ENCODE results near the gene TBC1D4. TPM values are rescaled to one million over a fixed set of nuclear protein-coding genes. Genes with fewer than 3 reads are reported as not detected.
A peak's percentile ranks its signal among the peaks of the same experiment; 100 is the strongest.

The TBC1D4 gene
- total RNA-seq, 1 donor from 2014 or later, result 73.5 TPM

DNA sequence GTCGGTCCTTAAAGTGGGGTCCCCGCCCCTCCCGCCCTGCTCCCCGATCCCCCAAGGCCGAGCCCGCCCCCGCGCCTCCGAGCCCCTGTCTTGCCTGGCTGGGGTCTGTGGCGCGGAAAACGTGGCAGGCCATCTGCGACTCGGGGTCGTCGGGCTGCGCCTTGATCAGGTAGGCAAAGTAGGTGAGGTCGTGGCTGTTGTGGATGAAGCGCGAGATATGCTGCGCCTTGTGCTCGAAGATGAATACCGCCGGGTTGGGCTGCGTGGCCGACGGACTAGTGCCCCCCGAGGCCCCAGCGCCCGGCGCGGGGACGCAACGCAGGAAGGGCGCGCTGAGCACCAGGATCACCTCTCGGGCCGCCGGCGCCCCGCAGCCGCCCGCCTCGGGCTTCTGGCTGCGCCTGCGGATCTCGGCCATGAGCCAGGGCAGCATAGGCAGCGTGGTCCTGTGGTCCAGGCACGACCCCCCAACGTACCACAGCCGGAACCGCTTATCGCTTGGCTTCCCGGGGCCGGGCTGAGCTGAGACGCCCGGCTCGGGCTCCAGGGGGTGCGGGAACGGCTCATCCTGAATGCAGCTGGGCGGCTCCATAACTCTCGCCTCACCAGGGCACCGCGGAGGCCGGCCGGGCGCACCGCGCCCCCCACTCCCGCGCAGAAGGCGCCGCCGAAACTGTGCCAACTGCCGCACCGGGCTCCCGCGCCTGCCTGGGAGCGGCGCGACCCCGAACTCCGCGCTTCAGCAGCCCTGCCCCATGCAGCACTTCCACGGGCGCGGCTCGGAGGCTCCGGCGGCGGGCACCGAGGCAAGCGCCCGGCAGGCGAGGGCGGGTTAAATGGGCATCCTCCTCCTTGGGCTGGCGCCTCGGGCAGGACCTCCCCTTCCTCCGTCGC lies 546 bp downstream of the TBC1D4 start:
- H3K36me3 Mint-ChIP-seq (ENCODE audit: low read depth), result no peaks in the 10 kb centered on the region
- peaks cover 37% of the 10 kb centered on the region for H3K4me1 Mint-ChIP-seq (ENCODE audit: low read depth)
- H3K27ac Mint-ChIP-seq, result peak overlapping the region; percentile 76
- peak overlapping the region; percentile 90 for H3K4me3 Mint-ChIP-seq
- no peaks in the 10 kb centered on the region for H3K9me3 Mint-ChIP-seq
- DNase-seq (ENCODE audit: low spot score), result no peak
- intact Hi-C loops (cut with micrococcal nuclease), result loop anchor here (1.0 to 10.0 kb wide), 7 partner anchors 56 to 1349 kb away; partner anchors contain the start of genes COMMD6, KLF12, LMO7 and UCHL3
- peaks cover 49% of the 10 kb centered on the region for H3K27me3 Mint-ChIP-seq (ENCODE audit: insufficient read depth)

DNA sequence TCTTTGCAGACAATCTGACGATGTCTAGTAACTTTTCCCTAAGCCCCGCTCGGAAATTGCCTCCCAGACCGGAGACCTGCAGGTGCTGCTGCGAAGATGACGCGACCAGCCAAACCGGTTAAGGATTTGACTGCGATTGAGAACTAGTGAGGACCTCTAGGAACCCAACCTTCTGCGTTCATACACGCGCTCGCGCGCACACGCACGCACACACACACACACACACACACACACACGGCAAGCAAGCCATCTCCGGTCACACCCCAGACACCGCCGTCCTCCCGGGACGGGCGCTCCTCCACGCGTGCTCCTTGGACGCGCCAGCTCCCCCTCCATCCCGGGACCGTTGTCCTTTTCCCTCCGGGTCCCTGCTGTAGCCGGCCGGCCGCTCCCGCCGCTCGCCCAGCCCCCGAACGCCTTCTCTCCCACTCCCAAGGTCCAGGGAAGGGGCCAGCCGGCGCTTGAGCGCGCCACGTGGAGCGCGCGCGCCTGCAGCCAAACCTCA lies 1.2 kb downstream of the TBC1D4 start:
- peak; percentile 12 for DNase-seq (ENCODE audit: low spot score)
- Mint-ChIP-seq H3K27me3 (ENCODE audit: insufficient read depth) (peaks cover 49% of the 10 kb centered on the region), H3K4me1 (ENCODE audit: low read depth) (peaks cover 30% of the 10 kb centered on the region), H3K36me3 (ENCODE audit: low read depth) (no peaks in the 10 kb centered on the region), H3K9me3 (no peaks in the 10 kb centered on the region), H3K4me3 (peak overlapping the region; percentile 90), H3K27ac (peak overlapping the region; percentile 76)
- intact Hi-C loops (cut with micrococcal nuclease), result loop anchor here (5.0 to 10.0 kb wide), 3 partner anchors 157 to 1348 kb away; partner anchors contain the start of genes KLF12 and LMO7

DNA sequence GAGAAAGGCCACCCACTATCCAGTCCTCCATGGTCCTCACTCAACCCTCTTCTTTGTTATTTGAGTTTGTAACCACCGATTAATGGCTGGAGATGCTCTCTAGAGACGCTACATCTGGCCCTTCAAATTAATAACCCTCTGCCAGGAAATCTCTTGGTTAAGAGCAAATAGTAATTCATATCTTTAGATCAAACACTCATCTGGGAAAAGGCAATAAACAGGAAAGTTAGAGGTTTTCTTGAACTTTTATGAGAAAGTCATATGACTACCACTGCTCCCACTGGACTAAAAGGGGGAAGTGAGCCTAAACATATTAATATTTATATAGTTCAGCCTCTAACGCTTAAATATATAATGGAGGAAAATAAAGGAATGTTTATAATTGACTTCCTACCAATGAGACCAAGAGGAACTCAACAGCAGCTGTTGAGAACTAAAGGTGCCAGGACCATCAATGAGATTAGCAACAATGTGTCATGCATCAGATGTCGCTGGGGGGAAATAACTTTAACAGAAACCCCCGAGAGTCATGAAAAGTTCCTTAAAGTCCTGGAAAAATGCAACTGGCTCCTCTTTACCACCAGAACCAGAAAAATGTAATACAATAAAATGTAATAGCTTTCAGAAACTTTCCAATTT lies 2.7 kb downstream of the TBC1D4 start:
- intact Hi-C loops (cut with micrococcal nuclease), result no loop called here
- Mint-ChIP-seq H3K9me3 (no peaks in the 10 kb centered on the region), H3K4me1 (ENCODE audit: low read depth) (peaks cover 21% of the 10 kb centered on the region)

DNA sequence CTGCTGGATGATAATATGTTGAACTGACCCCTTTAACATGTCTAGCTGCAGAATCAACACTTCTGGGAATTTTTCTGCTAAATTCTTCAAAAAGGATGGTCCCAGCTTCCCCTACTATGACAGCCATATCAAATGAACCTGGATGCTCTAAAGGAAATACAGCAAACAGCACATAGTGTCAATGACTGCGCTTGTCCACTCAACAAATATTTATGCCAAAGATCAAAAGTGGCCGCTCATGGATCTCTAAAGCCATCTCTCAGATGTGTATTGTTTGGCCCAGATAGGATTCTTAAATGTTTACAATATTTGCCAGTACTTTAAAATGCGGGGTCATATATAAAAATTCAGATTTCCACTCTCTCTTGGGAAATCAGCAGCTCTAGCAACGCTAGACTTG lies 3.3 kb downstream of the TBC1D4 start:
- H3K27ac Mint-ChIP-seq, result no peak overlapping the region
- H3K4me1 Mint-ChIP-seq (ENCODE audit: low read depth), result peaks cover 21% of the 10 kb centered on the region
- no peaks in the 10 kb centered on the region for H3K9me3 Mint-ChIP-seq
- peaks cover 49% of the 10 kb centered on the region for H3K27me3 Mint-ChIP-seq (ENCODE audit: insufficient read depth)
- no peak for DNase-seq (ENCODE audit: low spot score)
- H3K4me3 Mint-ChIP-seq, result no peak overlapping the region
- H3K36me3 Mint-ChIP-seq (ENCODE audit: low read depth), result no peaks in the 10 kb centered on the region
- intact Hi-C loops (cut with micrococcal nuclease), result no loop called here

More for the DNA sequence above, 2.7 kb downstream of the TBC1D4 start:
- H3K4me3 Mint-ChIP-seq, result peak overlapping the region; percentile 90
- H3K27me3 Mint-ChIP-seq (ENCODE audit: insufficient read depth), result peaks cover 49% of the 10 kb centered on the region
- no peaks in the 10 kb centered on the region for H3K36me3 Mint-ChIP-seq (ENCODE audit: low read depth)
- no peak overlapping the region for H3K27ac Mint-ChIP-seq
- no peak for DNase-seq (ENCODE audit: low spot score)

DNA sequence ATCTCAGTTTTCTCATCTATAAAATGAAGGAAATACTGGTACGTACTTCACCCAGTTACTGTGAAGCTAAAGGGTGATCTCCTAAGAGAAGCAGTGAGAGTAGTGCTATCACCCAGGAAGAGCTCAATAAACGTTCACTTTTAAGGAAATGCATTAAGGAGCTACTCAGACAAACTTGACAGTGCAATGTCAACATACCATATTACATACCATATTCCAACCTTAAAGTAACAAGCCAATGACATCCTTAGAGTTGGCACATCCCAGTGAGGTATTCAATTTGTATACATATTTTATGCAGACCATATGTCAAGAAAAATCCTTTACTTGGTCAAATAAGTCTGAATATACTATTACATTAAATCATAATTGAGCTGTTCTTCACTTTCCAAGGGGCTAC lies 7.0 kb downstream of the TBC1D4 start:
- Mint-ChIP-seq H3K36me3 (ENCODE audit: low read depth) (no peaks in the 10 kb centered on the region), H3K4me3 (no peak overlapping the region), H3K9me3 (no peaks in the 10 kb centered on the region), H3K4me1 (ENCODE audit: low read depth) (peaks cover 6% of the 10 kb centered on the region), H3K27ac (no peak overlapping the region), H3K27me3 (ENCODE audit: insufficient read depth) (peaks cover 28% of the 10 kb centered on the region)
- no peak for DNase-seq (ENCODE audit: low spot score)
- intact Hi-C loops (cut with micrococcal nuclease), result no loop called here

DNA sequence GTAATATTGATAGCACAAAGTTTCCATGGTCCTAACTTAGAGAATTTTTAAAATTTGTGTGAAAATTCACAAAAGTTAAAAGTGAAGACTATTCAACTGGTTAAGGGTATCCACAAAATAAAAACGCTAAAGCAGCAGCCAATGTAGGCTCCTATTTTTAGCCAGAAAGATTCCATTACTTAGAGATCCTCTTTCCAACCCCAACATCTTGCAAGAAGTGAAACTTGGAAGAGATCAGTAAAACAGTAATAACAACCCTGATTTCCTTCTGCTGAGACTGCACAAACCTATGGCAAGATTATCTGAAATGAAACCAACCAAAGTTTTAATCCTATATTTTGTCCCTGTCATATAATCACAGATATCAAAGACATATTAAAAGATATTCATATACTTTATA lies 8.5 kb downstream of the TBC1D4 start:
- Mint-ChIP-seq H3K4me3 (no peak overlapping the region), H3K36me3 (ENCODE audit: low read depth) (no peaks in the 10 kb centered on the region), H3K27me3 (ENCODE audit: insufficient read depth) (peaks cover 13% of the 10 kb centered on the region), H3K9me3 (no peaks in the 10 kb centered on the region), H3K27ac (no peak overlapping the region), H3K4me1 (ENCODE audit: low read depth) (peaks cover 2% of the 10 kb centered on the region)
- no peak for DNase-seq (ENCODE audit: low spot score)
- intact Hi-C loops (cut with micrococcal nuclease), result no loop called here

DNA sequence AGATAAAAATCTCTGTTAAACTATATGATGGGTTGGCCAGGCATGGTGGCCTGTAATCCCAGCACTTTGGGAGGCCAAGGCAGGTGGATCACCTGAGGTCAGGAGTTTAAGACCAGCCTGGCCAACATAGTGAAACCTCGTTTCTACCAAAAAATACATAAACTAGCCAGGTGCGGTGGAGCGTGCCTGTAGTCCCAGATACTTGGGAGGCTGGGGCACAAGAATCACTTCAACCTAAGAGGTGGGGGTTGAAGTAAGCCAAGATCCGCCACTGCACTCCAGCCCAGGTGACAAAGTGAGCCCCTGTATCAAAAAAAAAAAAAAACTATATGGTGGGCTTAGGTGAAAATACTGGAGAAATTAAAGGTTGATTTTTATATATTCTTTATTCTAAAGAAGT lies 11.3 kb downstream of the TBC1D4 start:
- intact Hi-C loops (cut with micrococcal nuclease), result no loop called here

DNA sequence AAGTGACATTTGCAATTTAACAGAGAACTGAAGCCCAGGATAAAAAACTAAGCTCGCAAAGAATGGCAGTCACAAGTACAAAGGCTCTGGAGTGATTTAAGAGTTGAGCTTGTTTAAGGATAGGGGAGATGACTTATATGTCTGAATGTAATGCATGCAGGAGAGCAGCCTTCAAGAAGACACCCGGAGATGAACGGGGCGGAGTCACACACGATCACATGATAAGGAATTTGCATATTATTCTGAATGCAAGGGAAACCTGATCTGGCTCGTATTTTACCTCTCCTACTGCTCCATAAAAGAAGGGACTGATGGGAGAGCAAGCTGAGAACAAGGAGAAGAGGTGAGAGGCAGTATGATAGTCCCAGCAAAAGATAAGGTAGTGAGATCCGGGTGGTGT lies 12.9 kb downstream of the TBC1D4 start:
- no peak overlapping the region for H3K4me3 Mint-ChIP-seq
- H3K27ac Mint-ChIP-seq, result no peak overlapping the region
- no peak for DNase-seq (ENCODE audit: low spot score)
- H3K4me1 Mint-ChIP-seq (ENCODE audit: low read depth), result no peaks in the 10 kb centered on the region
- H3K36me3 Mint-ChIP-seq (ENCODE audit: low read depth), result no peaks in the 10 kb centered on the region
- intact Hi-C loops (cut with micrococcal nuclease), result no loop called here
- H3K27me3 Mint-ChIP-seq (ENCODE audit: insufficient read depth), result no peaks in the 10 kb centered on the region
- H3K9me3 Mint-ChIP-seq, result no peaks in the 10 kb centered on the region

More for the DNA sequence above, 11.3 kb downstream of the TBC1D4 start:
- Mint-ChIP-seq H3K4me3 (no peak overlapping the region), H3K27me3 (ENCODE audit: insufficient read depth) (no peaks in the 10 kb centered on the region), H3K36me3 (ENCODE audit: low read depth) (no peaks in the 10 kb centered on the region), H3K9me3 (no peaks in the 10 kb centered on the region), H3K4me1 (ENCODE audit: low read depth) (no peaks in the 10 kb centered on the region), H3K27ac (no peak overlapping the region)
- DNase-seq (ENCODE audit: low spot score), result no peak

DNA sequence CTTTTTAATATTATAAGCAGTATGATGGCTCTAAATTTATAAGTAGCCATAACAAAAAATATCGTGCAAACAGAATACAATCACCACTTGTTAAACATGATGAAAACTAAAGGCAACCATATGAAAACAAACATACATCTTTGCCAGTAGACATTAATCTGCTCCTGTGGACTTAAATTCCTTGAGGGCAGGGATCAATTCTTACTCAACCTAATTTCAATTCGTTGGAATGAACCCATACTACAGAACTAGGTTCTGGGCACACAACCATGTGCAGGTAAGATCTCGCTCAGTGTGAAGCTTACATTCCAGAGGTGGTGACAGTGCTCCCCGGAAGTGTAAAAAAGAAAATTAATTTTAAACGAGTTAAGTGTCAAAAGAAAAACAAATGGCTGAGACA lies 13.4 kb downstream of the TBC1D4 start:
- no peak overlapping the region for H3K4me3 Mint-ChIP-seq
- H3K27me3 Mint-ChIP-seq (ENCODE audit: insufficient read depth), result no peaks in the 10 kb centered on the region
- no peaks in the 10 kb centered on the region for H3K36me3 Mint-ChIP-seq (ENCODE audit: low read depth)
- H3K9me3 Mint-ChIP-seq, result no peaks in the 10 kb centered on the region
- DNase-seq (ENCODE audit: low spot score), result no peak
- H3K27ac Mint-ChIP-seq, result no peak overlapping the region
- intact Hi-C loops (cut with micrococcal nuclease), result no loop called here
- no peaks in the 10 kb centered on the region for H3K4me1 Mint-ChIP-seq (ENCODE audit: low read depth)

DNA sequence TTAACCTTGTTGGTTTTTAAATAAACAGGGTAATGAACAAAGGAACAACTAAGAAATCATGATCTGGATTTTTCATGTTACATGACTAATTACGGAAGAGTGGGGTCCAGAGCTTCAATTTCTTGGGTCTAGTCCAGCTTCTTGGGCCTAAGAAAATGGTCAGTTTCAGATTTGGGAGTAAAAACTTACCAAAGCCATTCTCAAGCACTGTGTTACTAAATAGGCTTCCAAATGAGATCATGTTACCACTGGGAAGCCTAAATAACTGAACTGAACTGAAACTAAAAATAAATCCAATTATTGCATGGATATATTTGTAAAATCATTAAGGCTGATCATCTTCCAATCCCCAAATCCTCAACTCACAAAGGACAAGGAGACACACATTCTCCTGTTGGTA lies 13.9 kb downstream of the TBC1D4 start:
- H3K9me3 Mint-ChIP-seq, result no peaks in the 10 kb centered on the region
- intact Hi-C loops (cut with micrococcal nuclease), result no loop called here
- H3K36me3 Mint-ChIP-seq (ENCODE audit: low read depth), result no peaks in the 10 kb centered on the region
- DNase-seq (ENCODE audit: low spot score), result no peak
- no peaks in the 10 kb centered on the region for H3K4me1 Mint-ChIP-seq (ENCODE audit: low read depth)
- no peak overlapping the region for H3K27ac Mint-ChIP-seq
- no peaks in the 10 kb centered on the region for H3K27me3 Mint-ChIP-seq (ENCODE audit: insufficient read depth)
- no peak overlapping the region for H3K4me3 Mint-ChIP-seq

DNA sequence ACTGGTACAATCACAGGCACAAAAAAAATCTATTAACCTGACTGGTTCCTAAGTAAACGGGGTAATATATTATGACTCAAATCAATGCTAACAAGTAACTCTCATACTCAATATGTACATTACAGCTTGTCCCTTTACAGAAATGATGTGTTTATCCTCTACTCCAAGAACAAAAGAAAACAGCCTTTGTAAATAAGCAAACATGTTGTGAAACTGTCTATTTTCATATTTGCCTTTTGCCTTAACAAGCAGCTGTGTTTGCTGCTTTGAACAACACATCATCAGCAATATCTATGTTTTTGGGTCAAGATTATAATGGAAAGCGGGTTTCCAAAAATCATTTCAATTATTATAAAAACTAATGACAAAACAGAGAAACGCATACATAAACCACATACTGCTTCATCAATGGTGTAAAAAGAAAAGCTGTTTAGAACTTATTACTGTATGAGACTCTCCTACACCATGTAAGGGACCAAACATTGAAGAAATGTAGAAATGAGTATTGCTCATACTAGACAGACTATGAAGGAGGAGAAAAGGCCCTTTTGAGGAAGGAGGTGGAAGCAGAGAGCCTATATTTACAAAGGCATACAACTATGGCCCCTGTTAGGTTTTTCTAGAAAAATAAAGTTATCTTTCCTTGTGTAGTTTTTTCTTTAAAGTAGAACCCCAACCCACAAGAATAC lies 14.8 kb downstream of the TBC1D4 start:
- Mint-ChIP-seq H3K9me3 (no peaks in the 10 kb centered on the region), H3K4me3 (no peak overlapping the region), H3K27ac (no peak overlapping the region), H3K27me3 (ENCODE audit: insufficient read depth) (no peaks in the 10 kb centered on the region), H3K4me1 (ENCODE audit: low read depth) (no peaks in the 10 kb centered on the region), H3K36me3 (ENCODE audit: low read depth) (no peaks in the 10 kb centered on the region)
- intact Hi-C loops (cut with micrococcal nuclease), result no loop called here
- DNase-seq (ENCODE audit: low spot score), result no peak

DNA sequence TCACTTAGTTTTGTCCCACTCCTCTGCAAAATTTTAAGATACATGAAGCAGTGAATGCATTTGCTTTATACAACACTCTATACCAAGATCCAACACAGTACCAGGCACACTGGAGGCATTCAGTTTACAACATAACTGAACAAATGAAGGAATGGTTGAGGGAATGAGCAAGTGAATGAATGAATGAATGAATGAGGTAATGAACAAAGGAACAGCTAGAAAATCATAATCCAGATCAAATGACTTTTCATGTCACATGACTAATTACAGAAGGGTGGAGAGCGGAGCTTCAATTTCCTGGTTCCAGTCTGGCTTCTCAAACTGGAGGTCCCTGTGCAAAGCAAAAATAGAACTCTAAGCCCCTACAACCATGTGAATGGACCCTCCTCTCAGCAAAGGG lies 16.7 kb downstream of the TBC1D4 start:
- DNase-seq (ENCODE audit: low spot score), result no peak
- no peaks in the 10 kb centered on the region for H3K9me3 Mint-ChIP-seq
- no peak overlapping the region for H3K27ac Mint-ChIP-seq
- no peaks in the 10 kb centered on the region for H3K36me3 Mint-ChIP-seq (ENCODE audit: low read depth)
- H3K4me1 Mint-ChIP-seq (ENCODE audit: low read depth), result no peaks in the 10 kb centered on the region
- H3K4me3 Mint-ChIP-seq, result no peak overlapping the region
- no peaks in the 10 kb centered on the region for H3K27me3 Mint-ChIP-seq (ENCODE audit: insufficient read depth)
- intact Hi-C loops (cut with micrococcal nuclease), result no loop called here

DNA sequence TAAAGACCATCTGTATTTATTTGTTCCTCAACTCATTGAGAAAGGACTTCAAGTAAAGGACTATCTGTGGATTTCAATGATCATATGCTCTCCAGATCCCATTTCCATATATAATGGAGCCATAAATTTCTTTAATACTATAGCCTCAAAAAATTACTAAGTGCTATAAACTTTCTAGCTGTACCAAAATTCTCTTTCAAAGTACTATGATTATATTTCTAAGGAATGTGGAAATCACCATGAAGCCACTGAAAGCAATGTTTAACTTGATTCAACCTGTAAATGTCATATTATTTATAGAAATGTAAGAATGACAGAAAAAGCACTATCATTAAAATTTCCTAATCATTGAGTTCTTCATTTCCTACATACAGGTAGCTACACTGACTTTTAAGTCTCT lies 20.7 kb downstream of the TBC1D4 start:
- no peaks in the 10 kb centered on the region for H3K27me3 Mint-ChIP-seq (ENCODE audit: insufficient read depth)
- DNase-seq (ENCODE audit: low spot score), result no peak
- no peaks in the 10 kb centered on the region for H3K4me1 Mint-ChIP-seq (ENCODE audit: low read depth)
- no peaks in the 10 kb centered on the region for H3K9me3 Mint-ChIP-seq
- intact Hi-C loops (cut with micrococcal nuclease), result no loop called here
- no peaks in the 10 kb centered on the region for H3K36me3 Mint-ChIP-seq (ENCODE audit: low read depth)
- H3K27ac Mint-ChIP-seq, result no peak overlapping the region
- H3K4me3 Mint-ChIP-seq, result no peak overlapping the region

Data from activated T-helper 1 cell treated with anti-CD3 and anti-CD28 coated beads, Interleukin-12 subunit alpha, Interleukin-12 subunit beta, Interleukin-2, Interleukin-4 antibody, amounts not matched to agents 30 ng/mL and 10 ng/mL and 1 ng/mL, durations not matched to agents 14 hours and 24 hours and 36 hours (primary cell).